Mesendoderm (in vitro differentiated cells): Measurements from ENCODE around the gene BEST3.
"Not testable (repeated sequence)": the region's sequence is repeated elsewhere in the genome, so short reads cannot be mapped to it uniquely, and the experiment has no call there.

Source experiments
- DNase-seq: peaks from one replicate; pipeline ENCODE4 v3.0.0; 2013
- H2AK5ac ChIP-seq: 2 replicates; pipeline ENCODE4 v1.6.1; 2013; ENCODE audit warnings: low read length, inconsistent platforms
- H2BK120ac ChIP-seq: 2 replicates; pipeline ENCODE4 v1.6.1; 2013; ENCODE audit warnings: low read depth, mild to moderate bottlenecking, low read length, moderate library complexity, mixed read lengths
- H2BK15ac ChIP-seq: replicated peaks from 2 replicates; pipeline ENCODE4 v1.6.1; 2013; ENCODE audit warnings: low read depth, mild to moderate bottlenecking, moderate library complexity
- H2BK5ac ChIP-seq: 2 replicates; pipeline ENCODE4 v1.6.1; 2013; ENCODE audit warnings: low read length, inconsistent platforms
- H3K18ac ChIP-seq: 2 replicates; pipeline ENCODE4 v1.6.1; 2013; ENCODE audit warnings: mild to moderate bottlenecking, low read length, mixed read lengths
- H3K23ac ChIP-seq: one replicate; pipeline ENCODE4 v1.6.1; 2013; ENCODE audit warnings: low read length
- H3K27ac ChIP-seq: 2 replicates; pipeline ENCODE4 v1.5.1; 2013; ENCODE audit warnings: low read depth, mild to moderate bottlenecking, inconsistent platforms, low read length, moderate library complexity
- H3K27me3 ChIP-seq: 2 replicates; pipeline ENCODE4 v1.6.1; 2013; ENCODE audit warnings: low read length, control low read depth, mild to moderate bottlenecking, inconsistent platforms; ENCODE audit not compliant: insufficient read depth, poor library complexity
- H3K36me3 ChIP-seq: 2 replicates; pipeline ENCODE4 v1.6.1; 2013; ENCODE audit warnings: low read length, inconsistent platforms; ENCODE audit not compliant: control insufficient read depth, insufficient read depth
- H3K4ac ChIP-seq: one replicate; pipeline ENCODE4 v1.6.1; 2013; ENCODE audit warnings: low read depth, mild to moderate bottlenecking, low read length, moderate library complexity
- H3K4me1 ChIP-seq: 2 replicates; pipeline ENCODE4 v1.6.1; 2013; ENCODE audit warnings: low read depth, low read length, inconsistent platforms; ENCODE audit not compliant: control insufficient read depth
- H3K4me2 ChIP-seq: 2 replicates; pipeline ENCODE4 v1.6.1; 2013; ENCODE audit warnings: low read length
- H3K4me3 ChIP-seq: 2 replicates; pipeline ENCODE4 v1.5.1; 2013; ENCODE audit warnings: mild to moderate bottlenecking, low read length
- H3K56ac ChIP-seq: one replicate; pipeline ENCODE4 v1.6.1; 2013; ENCODE audit warnings: low read length
- H3K79me1 ChIP-seq: 2 replicates; pipeline ENCODE4 v1.6.1; 2013; ENCODE audit warnings: low read length, inconsistent platforms
- H3K79me2 ChIP-seq: 2 replicates; pipeline ENCODE4 v1.6.1; 2013; ENCODE audit warnings: mild to moderate bottlenecking, low read length; ENCODE audit not compliant: control insufficient read depth, insufficient read depth
- H3K9ac ChIP-seq: 2 replicates; pipeline ENCODE4 v1.6.1; 2013; ENCODE audit warnings: low read length, inconsistent platforms
- H4K5ac ChIP-seq: one replicate; pipeline ENCODE4 v1.6.1; 2013; ENCODE audit warnings: low read length
- H4K8ac ChIP-seq: one replicate; pipeline ENCODE4 v1.6.1; 2013; ENCODE audit warnings: low read depth, mild to moderate bottlenecking, control low read depth, low read length, moderate library complexity
- WGBS: extraction: QIAGEN DNeasy Blood & Tissue Kit; methylation state at CpG from one replicate; pipeline ENCODE4 v1.1.7; 2013; ENCODE audit warnings: low lambda C conversion rate, missing lambda C conversion rate; ENCODE audit not compliant: insufficient coverage; ENCODE audit errors: extremely low coverage; 5-methylcytosine and 5-hydroxymethylcytosine counted together

BEST3 gene

GRCh38 chr12:69676257-69677012, 22.7 kb downstream of the BEST3 start:
- DNase-seq: no peak
- Histone ChIP-seq H2BK15ac (no peak overlapping the region), H4K5ac (no peak overlapping the region), H3K27ac (no peak overlapping the region), H3K56ac (no peak overlapping the region), H3K27me3 (no peaks in the 10 kb centered on the region), H3K4me3 (no peak overlapping the region), H3K18ac (no peak overlapping the region), H3K79me1 (no peaks in the 10 kb centered on the region), H3K4me1 (no peaks in the 10 kb centered on the region), H4K8ac (no peak overlapping the region), H3K36me3 (no peaks in the 10 kb centered on the region), H3K23ac (no peak overlapping the region), H2BK120ac (no peak overlapping the region), H3K9ac (no peak overlapping the region), H3K4me2 (no peak overlapping the region), H2BK5ac (no peak overlapping the region), H3K4ac (no peak overlapping the region), H2AK5ac (no peak overlapping the region), H3K79me2 (no peaks in the 10 kb centered on the region)
- WGBS: no CpG with 5 or more reads among the region's 8 CpGs

DNA sequence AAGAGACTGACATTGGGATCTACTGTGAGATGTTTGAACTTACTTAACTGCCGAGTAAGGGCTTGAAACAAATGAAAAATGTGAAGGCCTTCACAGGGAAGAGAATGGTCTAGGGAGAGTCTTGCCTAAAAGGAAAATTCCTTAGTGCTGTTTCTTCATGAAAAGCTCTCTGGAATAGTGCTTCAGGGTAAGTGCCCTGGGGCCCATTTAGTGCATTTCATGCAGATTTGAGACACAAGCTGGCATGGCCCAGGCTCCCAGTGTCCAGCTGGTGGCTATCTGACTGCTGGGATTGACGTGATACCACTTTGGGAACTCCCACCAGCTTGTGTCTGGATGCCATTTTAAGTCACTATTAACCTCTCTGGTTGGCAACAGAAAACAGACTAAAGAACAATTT, 26.9 kb downstream of the BEST3 start:
- H3K4ac ChIP-seq: no peak overlapping the region
- no peak overlapping the region for H3K56ac ChIP-seq
- H3K4me2 ChIP-seq: no peak overlapping the region
- no peaks in the 10 kb centered on the region for H3K4me1 ChIP-seq
- no peak overlapping the region for H4K5ac ChIP-seq
- no peaks in the 10 kb centered on the region for H3K79me2 ChIP-seq
- no peaks in the 10 kb centered on the region for H3K27me3 ChIP-seq
- H3K4me3 ChIP-seq: no peak overlapping the region
- no peak overlapping the region for H3K18ac ChIP-seq
- H2BK5ac ChIP-seq: no peak overlapping the region
- no peak overlapping the region for H4K8ac ChIP-seq
- no peak overlapping the region for H2AK5ac ChIP-seq
- no peak overlapping the region for H2BK15ac ChIP-seq
- no peak overlapping the region for H3K9ac ChIP-seq
- no peak overlapping the region for H2BK120ac ChIP-seq
- no peaks in the 10 kb centered on the region for H3K79me1 ChIP-seq
- no peak for DNase-seq
- no peak overlapping the region for H3K23ac ChIP-seq
- no peaks in the 10 kb centered on the region for H3K36me3 ChIP-seq
- WGBS: no CpG with 5 or more reads among the region's 2 CpGs
- H3K27ac ChIP-seq: no peak overlapping the region

DNA sequence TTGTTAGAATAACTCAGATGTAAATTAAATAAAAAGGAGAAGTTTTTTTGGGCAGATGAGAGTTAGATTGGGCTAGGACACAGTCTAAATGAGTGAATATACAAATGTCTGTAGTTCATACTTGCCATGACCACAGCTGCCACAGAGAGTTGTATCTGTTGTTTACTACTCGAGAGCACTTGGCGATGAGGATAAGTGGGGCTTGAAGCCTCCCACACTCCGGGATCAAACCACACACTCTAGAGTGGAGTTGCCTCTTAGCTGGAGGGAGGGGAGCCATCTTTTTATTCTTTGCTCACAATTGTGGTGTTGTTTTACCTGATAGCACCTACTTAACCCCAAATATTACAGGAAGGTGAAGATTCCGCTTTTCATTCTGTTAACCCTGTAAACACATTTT, 27.5 kb downstream of the BEST3 start:
- Histone ChIP-seq H2BK120ac (no peak overlapping the region), H3K79me1 (no peaks in the 10 kb centered on the region), H3K27me3 (no peaks in the 10 kb centered on the region), H3K4me1 (no peaks in the 10 kb centered on the region), H3K27ac (no peak overlapping the region), H4K8ac (no peak overlapping the region), H2BK5ac (no peak overlapping the region), H3K56ac (no peak overlapping the region), H3K79me2 (no peaks in the 10 kb centered on the region), H3K23ac (no peak overlapping the region), H3K9ac (no peak overlapping the region), H3K4ac (no peak overlapping the region), H4K5ac (no peak overlapping the region), H3K4me2 (no peak overlapping the region), H3K18ac (no peak overlapping the region), H2BK15ac (no peak overlapping the region), H3K36me3 (no peaks in the 10 kb centered on the region), H2AK5ac (no peak overlapping the region), H3K4me3 (no peak overlapping the region)
- no peak for DNase-seq
- WGBS: no CpG with 5 or more reads among the region's 4 CpGs

- H3K4me3 ChIP-seq: no peak overlapping the region
- no peak overlapping the region for H2AK5ac ChIP-seq
- H2BK15ac ChIP-seq: no peak overlapping the region
- H3K56ac ChIP-seq: no peak overlapping the region
- no peak overlapping the region for H3K4ac ChIP-seq
- no peak overlapping the region for H3K4me2 ChIP-seq
- no peak overlapping the region for H2BK5ac ChIP-seq
- no peak overlapping the region for H2BK120ac ChIP-seq
- no peak overlapping the region for H3K27ac ChIP-seq
- H3K79me2 ChIP-seq: no peaks in the 10 kb centered on the region
- no peak for DNase-seq
- H3K36me3 ChIP-seq: no peaks in the 10 kb centered on the region
- H3K79me1 ChIP-seq: no peaks in the 10 kb centered on the region
- H3K23ac ChIP-seq: no peak overlapping the region
- no peaks in the 10 kb centered on the region for H3K27me3 ChIP-seq
- no peak overlapping the region for H3K18ac ChIP-seq
- no peak overlapping the region for H4K8ac ChIP-seq
- H4K5ac ChIP-seq: no peak overlapping the region
- no CpG with 5 or more reads among the region's 2 CpGs for WGBS
- H3K9ac ChIP-seq: no peak overlapping the region
- H3K4me1 ChIP-seq: no peaks in the 10 kb centered on the region
These were observed 32.3 kb downstream of the BEST3 start for GRCh38 chr12:69666798-69667197.

- not testable (repeated sequence) for H2BK15ac ChIP-seq, H3K56ac ChIP-seq, H3K27me3 ChIP-seq, H3K4me1 ChIP-seq, H3K4me3 ChIP-seq, H3K23ac ChIP-seq, H4K8ac ChIP-seq, H3K79me2 ChIP-seq, H3K36me3 ChIP-seq, H4K5ac ChIP-seq, H2AK5ac ChIP-seq, H3K4ac ChIP-seq, H3K79me1 ChIP-seq, H3K27ac ChIP-seq, H3K18ac ChIP-seq, H2BK120ac ChIP-seq, H3K9ac ChIP-seq, H3K4me2 ChIP-seq, H2BK5ac ChIP-seq
- DNase-seq: peak; percentile 18
- no CpG with 5 or more reads among the region's 6 CpGs for WGBS
These were observed 34.1 kb downstream of the BEST3 start for GRCh38 chr12:69664930-69665377.

- Histone ChIP-seq H3K36me3 (no peaks in the 10 kb centered on the region), H3K4me1 (no peaks in the 10 kb centered on the region), H3K18ac (no peak overlapping the region), H2BK5ac (no peak overlapping the region), H3K23ac (no peak overlapping the region), H3K9ac (no peak overlapping the region), H2AK5ac (no peak overlapping the region), H3K4ac (no peak overlapping the region), H3K79me1 (no peaks in the 10 kb centered on the region), H3K27me3 (no peaks in the 10 kb centered on the region), H3K4me2 (no peak overlapping the region), H4K8ac (no peak overlapping the region), H3K4me3 (no peak overlapping the region), H3K56ac (no peak overlapping the region), H4K5ac (no peak overlapping the region), H2BK15ac (no peak overlapping the region), H3K79me2 (no peaks in the 10 kb centered on the region), H3K27ac (no peak overlapping the region), H2BK120ac (no peak overlapping the region)
- WGBS: no CpG with 5 or more reads among the region's 3 CpGs
- no peak for DNase-seq
These were observed 35.4 kb downstream of the BEST3 start for GRCh38 chr12:69663726-69664125.
